RWPE2 (cell line): ENCODE results near the gene PRDM16.
A peak's percentile ranks its signal among the peaks of the same experiment; 100 is the strongest.

ENCODE experiments used
- ATAC-seq: fragments of 200-7000 bp; cut with Tn5 transposase; 3 replicates; pipeline ENCODE4 v1.9.1; 2021; ENCODE audit warnings: low read depth
- DNase-seq: peaks from one replicate; pipeline ENCODE4 v3.0.0-alpha.2; 2020; ENCODE audit warnings: low spot score
- H3K27ac ChIP-seq: fragments of 450-650 bp; 2 replicates; pipeline ENCODE4 v1.5.1; 2017; ENCODE audit warnings: mild to moderate bottlenecking; ENCODE audit not compliant: poor library complexity, severe bottlenecking
- H3K27me3 ChIP-seq: fragments of 250-450 bp; sonication (Bioruptor Pico); 2 replicates; pipeline ENCODE4 v1.5.1; 2021; ENCODE audit warnings: mild to moderate bottlenecking, moderate library complexity; ENCODE audit not compliant: insufficient read depth, poor library complexity, severe bottlenecking
- H3K36me3 ChIP-seq: fragments of 250-450 bp; sonication (Bioruptor Pico); 2 replicates; pipeline ENCODE4 v1.5.1; 2020; ENCODE audit warnings: low read depth, mild to moderate bottlenecking, moderate library complexity
- H3K4me1 ChIP-seq: fragments of 250-450 bp; sonication (Bioruptor Pico); 2 replicates; pipeline ENCODE4 v1.5.1; 2021; ENCODE audit warnings: mild to moderate bottlenecking, moderate library complexity; ENCODE audit not compliant: insufficient read depth, poor library complexity, severe bottlenecking
- H3K4me3 ChIP-seq: fragments of 250-450 bp; sonication (Bioruptor Pico); 2 replicates; pipeline ENCODE4 v1.5.1; 2021; ENCODE audit warnings: mild to moderate bottlenecking, moderate library complexity; ENCODE audit not compliant: severe bottlenecking
- H3K9me3 ChIP-seq: fragments of 250-450 bp; sonication (Bioruptor Pico); 2 replicates; pipeline ENCODE4 v1.5.1; 2021; ENCODE audit warnings: mild to moderate bottlenecking, moderate library complexity; ENCODE audit not compliant: severe bottlenecking
- TF ChIP-seq, protein P1 (sequence below): fragments of 450-650 bp; IDR thresholded peaks from one replicate; pipeline ENCODE4 v1.5.1; 2017; ENCODE audit warnings: mild to moderate bottlenecking, moderate library complexity; ENCODE audit not compliant: poor library complexity, severe bottlenecking

PRDM16 gene

DNA sequence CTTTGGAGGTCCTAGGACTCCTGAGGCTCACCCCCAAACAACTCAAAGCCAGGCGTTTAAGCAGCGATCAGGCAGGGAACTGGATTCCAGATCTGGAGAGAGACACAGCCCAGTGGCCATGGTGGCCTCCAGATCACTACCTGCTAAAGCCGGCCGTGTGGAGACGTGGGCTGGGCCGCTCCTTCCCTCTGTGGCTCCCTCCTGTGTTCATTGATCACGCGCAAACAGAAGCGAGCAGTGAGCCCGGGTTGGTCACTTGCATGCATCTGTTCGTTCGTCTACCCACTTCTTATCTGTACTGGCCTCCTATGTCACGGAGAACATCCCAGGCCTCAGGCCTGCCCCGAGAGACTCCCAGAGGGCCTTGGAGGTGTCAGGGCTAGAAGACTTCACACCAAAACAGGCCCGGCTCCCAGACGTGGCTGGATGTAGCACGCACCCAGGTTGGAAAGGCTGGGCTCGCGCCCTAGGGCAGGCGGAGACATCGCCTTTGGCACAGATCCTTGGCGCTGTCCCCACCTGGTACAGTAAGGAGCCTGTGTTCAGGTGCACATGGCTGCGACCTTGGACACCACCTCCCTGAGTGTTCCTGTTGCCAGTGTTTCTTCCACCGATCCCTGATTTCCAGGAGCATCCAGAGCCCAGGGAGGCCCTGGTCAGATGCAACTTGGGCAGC is 308.7 kb downstream of the PRDM16 start:
- H3K27me3 ChIP-seq, result no peaks in the 10 kb centered on the region
- DNase-seq (no peak), ATAC-seq (peak; percentile 40; the same call in 1 of the 3 replicates)
- H3K9me3 ChIP-seq, result no peaks in the 10 kb centered on the region
- TF ChIP-seq, protein P1, sequence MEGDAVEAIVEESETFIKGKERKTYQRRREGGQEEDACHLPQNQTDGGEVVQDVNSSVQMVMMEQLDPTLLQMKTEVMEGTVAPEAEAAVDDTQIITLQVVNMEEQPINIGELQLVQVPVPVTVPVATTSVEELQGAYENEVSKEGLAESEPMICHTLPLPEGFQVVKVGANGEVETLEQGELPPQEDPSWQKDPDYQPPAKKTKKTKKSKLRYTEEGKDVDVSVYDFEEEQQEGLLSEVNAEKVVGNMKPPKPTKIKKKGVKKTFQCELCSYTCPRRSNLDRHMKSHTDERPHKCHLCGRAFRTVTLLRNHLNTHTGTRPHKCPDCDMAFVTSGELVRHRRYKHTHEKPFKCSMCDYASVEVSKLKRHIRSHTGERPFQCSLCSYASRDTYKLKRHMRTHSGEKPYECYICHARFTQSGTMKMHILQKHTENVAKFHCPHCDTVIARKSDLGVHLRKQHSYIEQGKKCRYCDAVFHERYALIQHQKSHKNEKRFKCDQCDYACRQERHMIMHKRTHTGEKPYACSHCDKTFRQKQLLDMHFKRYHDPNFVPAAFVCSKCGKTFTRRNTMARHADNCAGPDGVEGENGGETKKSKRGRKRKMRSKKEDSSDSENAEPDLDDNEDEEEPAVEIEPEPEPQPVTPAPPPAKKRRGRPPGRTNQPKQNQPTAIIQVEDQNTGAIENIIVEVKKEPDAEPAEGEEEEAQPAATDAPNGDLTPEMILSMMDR, result no peak
- no peak overlapping the region for H3K4me3 ChIP-seq
- no peak overlapping the region for H3K27ac ChIP-seq
- no peaks in the 10 kb centered on the region for H3K4me1 ChIP-seq
- H3K36me3 ChIP-seq, result no peaks in the 10 kb centered on the region

DNA sequence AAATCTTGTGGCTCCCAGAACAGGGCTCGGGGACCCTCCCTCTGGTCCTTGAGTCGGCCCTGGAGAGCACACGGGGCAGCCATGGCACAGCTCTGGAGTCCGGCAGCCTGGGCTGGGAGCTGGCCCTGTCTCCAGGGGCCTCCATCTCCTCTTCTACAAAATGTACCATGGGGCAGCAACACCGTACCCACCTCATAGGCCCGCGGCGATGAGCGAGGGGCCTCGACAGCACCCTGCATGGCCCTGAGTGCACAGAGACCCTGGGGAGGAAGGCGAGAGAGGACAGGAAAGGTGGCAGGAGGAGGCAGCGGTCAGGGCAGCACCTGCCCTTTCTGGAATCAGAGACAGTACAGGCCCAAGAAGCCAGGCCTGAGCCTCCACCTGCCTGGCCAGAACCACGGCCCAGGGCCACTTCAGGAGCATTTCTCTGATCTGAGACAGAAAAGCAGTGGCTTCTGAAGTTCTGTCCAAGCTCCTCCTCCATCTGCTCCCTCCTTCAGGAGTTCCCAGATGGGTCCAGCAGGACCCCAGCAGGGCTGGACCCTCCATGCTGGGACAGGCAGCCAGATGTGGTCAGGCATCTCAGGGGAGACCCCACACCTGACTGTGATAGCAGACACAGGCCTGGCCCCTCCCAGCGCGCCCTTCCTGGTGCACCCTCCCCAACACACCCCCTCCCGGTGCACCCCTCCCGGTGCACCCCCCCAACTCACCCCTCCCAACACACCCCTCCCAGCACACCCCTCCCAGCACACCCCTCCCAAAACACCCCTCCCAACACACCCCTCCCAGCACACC is 309.6 kb downstream of the PRDM16 start:
- Histone ChIP-seq H3K9me3 (no peaks in the 10 kb centered on the region), H3K4me3 (no peak overlapping the region), H3K4me1 (no peaks in the 10 kb centered on the region), H3K36me3 (no peaks in the 10 kb centered on the region), H3K27ac (no peak overlapping the region), H3K27me3 (no peaks in the 10 kb centered on the region)
- ATAC-seq (peak; percentile 23; the same call in 1 of the 3 replicates), DNase-seq (no peak)
- TF ChIP-seq, protein P1, result no peak

DNA sequence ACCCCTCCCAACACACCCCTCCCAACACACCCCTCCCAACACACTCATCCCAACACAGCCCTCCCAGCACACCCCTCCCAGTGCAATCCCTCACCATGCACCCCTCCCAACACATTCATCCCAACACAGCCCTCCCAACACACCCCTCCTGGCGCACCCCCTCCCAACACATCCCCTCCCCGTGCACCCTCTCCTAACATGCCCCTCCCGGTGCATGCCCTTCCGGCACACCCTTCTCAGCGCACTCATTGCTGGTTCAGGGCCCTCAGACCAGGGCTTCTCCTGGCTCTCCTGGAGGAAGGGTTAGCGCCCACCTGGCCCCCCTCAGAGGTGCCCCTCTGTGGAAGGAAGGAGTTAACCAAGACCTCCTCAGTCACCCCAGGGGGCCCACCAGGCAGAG is 310.9 kb downstream of the PRDM16 start:
- ATAC-seq (no peak), DNase-seq (no peak)
- Histone ChIP-seq H3K4me3 (no peak overlapping the region), H3K27me3 (no peaks in the 10 kb centered on the region), H3K4me1 (no peaks in the 10 kb centered on the region), H3K36me3 (no peaks in the 10 kb centered on the region), H3K9me3 (no peaks in the 10 kb centered on the region), H3K27ac (no peak overlapping the region)
- TF ChIP-seq, protein P1, result no peak

DNA sequence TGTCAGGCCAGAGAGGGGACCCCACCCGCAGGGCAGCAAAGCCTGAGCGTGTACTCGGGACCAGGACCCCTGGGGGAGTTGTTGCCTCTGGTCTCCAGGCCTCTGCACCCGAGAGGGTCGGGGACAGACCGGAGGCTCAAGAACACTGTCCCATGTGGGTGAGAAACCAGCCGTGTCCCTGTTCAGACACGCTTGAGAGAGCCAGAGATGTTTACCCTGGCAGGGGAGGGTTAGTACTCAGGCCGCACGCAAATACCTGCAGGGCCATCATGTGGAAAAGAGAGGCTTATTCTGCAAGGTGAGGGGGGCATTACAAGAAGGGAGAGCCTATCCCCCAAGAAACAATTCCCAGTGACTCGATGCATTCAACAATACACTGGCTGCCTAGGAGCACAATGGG is 311.5 kb downstream of the PRDM16 start:
- Histone ChIP-seq H3K27me3 (no peaks in the 10 kb centered on the region), H3K27ac (no peak overlapping the region), H3K4me1 (no peaks in the 10 kb centered on the region), H3K4me3 (no peak overlapping the region), H3K9me3 (no peaks in the 10 kb centered on the region), H3K36me3 (no peaks in the 10 kb centered on the region)
- ATAC-seq (no peak), DNase-seq (no peak)
- TF ChIP-seq, protein P1, result no peak

DNA sequence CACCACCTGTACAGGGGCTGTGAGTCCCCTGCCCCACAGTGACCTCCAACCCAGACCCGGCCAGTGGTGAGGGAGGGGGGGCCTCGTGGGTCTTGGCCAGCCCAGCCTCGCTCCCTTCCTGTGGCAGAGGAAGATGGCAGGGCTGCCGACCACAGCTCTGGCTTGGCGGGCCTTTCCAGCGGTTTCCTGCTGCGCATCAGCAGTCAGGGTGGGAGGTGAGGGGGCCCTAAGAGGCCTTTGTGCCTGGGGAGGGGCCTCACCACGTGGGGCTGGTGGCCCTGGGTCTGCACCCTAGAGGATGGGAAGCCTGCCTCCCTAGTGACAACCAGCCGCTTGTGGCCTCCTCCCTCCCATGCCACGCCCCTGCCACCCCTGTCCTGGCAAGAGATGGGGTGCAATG is 312.9 kb downstream of the PRDM16 start:
- ATAC-seq, result no peak
- Histone ChIP-seq H3K27ac (no peak overlapping the region), H3K4me3 (no peak overlapping the region), H3K9me3 (no peaks in the 10 kb centered on the region), H3K4me1 (no peaks in the 10 kb centered on the region), H3K27me3 (peaks cover 6% of the 10 kb centered on the region), H3K36me3 (no peaks in the 10 kb centered on the region)
- TF ChIP-seq, protein P1, result no peak
- DNase-seq, result no peak
